Measurements from ENCODE around the gene TMEM145.

The TMEM145 gene

DNA sequence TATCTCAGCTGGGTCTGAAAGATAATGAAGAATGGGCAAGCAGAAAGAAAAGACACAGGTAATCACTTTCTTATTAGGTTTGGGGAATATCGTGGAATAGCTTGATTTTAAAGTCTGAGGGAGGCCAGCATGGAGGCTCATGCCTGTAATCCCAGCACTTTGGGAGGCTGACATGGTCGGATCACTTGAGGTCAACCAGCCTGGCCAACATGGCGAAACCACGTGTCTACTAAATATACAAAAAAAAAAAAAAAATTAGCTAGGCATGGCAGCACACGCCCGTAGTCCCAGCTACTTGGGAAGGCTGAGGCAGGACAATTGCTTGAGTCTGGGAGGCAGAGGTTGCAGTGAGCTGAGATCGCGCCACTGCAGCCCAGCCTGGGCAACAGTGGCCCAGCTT, 9.2 kb upstream of the TMEM145 start:
- DNase-seq (ENCODE audit: low read depth, low spot score), result no peak
- H3K4me3 ChIP-seq (ENCODE audit: low read length), result no peak overlapping the region

DNA sequence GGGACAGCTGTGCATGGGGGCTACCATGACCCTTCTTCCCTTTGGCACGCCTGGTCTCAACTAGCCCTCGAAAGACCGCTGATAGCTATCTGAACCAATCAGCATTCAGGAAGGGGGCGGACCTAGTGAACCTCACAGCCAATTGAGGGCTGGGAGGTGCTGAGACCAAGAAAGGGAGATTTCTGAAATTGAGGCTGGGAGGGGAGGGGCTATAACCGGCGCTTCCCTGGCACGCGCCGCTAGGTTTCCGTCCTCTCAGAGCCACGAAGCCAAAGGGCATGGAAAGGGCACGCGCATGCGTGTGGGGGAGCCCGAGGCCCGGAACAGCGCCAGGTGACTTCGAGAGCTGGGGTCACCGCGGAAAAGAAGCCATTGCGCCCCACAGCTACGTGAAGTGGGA, 6.5 kb upstream of the TMEM145 start:
- H3K4me3 ChIP-seq (ENCODE audit: low read length), result no peak overlapping the region
- no peak for DNase-seq (ENCODE audit: low read depth, low spot score)

DNA sequence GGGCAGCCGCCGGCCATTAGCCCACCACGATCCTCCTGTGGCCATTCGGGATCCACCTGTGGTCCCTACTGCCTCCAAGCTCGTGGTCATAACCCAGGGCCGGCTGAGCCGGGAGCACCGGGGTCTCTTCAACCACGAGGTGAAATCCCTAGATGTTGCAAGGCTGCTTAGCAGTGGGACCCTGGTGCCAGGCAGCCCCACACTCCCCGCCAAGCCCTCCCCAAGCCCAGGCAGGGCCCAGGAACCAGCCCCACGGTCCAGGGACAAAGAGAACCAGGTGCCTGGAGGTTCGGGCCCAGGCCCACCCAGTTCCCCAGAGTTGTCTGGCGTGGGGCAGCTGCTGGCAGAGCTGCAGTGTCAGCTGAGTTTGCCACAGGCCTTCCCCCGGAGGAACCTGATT, 3.4 kb upstream of the TMEM145 start:
- H3K4me3 ChIP-seq (ENCODE audit: low read length), result no peak overlapping the region
- no peak for DNase-seq (ENCODE audit: low read depth, low spot score)

DNA sequence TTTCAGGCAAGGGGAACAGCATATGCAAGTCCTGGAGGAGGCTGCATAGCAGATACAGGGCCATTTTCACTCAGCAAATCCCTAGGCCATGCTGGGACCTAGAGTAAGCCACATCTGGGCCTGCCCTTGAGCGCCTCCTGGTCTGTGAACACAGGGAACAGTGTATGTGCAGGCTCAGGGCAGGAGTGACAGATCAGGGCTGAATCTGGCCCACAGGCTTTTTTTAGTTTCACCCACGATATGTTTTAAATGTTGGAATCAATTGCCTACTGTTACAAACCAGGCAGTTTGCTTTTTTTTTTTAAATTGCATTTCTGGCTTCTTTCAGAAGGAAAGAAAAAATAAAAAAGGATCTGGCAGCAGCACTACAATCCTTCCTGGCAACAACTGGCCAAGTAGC, 1.5 kb upstream of the TMEM145 start:
- H3K4me3 ChIP-seq (ENCODE audit: low read length), result no peak overlapping the region
- no peak for DNase-seq (ENCODE audit: low read depth, low spot score)

DNA sequence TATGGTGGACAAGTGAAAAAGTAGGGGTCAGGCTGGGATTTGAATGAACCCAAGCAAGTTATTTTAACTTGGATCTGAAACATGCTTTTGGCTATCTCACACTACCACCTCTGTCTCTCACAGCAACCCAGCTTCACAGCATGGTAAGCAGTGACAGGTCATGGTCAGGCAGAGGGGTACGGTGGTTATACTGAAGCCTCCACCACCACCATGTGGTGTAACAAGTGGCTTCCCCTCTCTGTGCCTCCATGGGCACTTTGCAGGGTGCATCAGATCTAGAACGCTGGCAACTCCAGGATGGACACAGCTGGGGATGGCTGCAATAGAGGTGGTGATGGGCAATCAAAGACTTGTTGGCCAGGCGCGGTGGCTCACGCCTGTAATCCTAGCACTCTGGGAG, 739 bp upstream of the TMEM145 start:
- no peak overlapping the region for H3K4me3 ChIP-seq (ENCODE audit: low read length)
- DNase-seq (ENCODE audit: low read depth, low spot score), result no peak

DNA sequence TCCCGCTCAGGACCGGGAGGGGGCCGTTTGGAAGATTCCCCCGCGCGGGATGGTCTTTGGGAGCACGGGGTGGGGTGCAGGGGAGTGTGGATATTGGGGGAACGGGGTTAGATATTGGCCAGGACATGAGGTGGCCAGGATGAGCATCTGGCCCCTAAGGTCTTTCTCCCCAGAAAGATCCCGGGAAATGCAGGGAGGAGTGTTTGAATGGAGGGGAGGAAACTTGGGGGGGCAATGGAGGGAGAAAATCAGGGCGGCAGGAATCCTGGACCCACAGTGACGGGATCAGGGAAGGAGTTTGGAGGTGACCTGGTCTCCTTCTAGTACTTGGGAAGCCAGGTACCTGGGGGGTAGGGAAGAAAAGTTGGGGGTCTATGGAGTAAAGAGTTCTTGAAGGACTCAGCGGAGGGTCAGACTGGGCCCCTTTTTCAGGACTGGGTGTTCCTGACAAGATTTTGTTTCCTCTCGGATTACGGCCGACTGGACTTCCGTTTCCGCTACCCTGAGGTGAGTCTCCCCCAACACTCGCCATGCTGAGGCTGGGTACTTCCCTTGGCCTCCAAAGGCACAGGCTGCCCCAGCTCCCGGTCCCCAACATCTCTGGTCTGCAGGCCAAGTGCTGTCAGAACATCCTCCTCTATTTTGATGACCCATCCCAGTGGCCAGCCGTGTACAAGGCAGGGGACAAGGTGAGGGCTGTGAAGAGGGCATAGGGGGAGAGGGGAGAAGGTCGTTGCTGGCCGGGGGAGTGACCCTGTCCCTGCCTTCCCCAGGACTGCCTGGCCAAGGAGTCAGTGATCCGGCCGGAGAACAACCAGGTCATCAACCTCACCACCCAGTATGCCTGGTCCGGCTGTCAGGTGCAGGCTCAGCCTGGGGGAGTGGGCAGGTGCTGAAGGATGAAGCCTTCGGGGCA, 989 bp downstream of the TMEM145 start:
- H3K4me3 ChIP-seq (ENCODE audit: low read length), result peak overlapping the region; percentile 51; the same call in 1 of the 2 replicates
- no peak for DNase-seq (ENCODE audit: low read depth, low spot score)

DNA sequence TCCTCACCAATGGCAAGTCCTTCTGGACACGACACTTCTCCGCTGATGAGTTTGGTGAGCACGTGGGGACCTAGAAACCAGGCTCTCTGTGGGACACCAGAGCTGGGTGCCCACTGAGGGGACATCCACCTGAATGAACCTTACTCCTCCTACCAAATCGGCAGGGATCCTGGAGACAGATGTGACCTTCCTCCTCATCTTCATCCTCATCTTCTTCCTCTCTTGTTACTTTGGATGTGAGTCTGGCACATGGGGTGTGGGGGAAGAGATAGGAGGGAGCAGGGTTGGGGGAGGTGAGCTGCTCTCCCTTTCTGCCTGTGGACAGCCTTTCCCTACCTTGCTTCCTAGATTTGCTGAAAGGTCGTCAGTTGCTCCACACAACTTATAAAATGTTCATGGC, 1.9 kb downstream of the TMEM145 start:
- no peak for DNase-seq (ENCODE audit: low read depth, low spot score)
- no peak overlapping the region for H3K4me3 ChIP-seq (ENCODE audit: low read length)

DNA sequence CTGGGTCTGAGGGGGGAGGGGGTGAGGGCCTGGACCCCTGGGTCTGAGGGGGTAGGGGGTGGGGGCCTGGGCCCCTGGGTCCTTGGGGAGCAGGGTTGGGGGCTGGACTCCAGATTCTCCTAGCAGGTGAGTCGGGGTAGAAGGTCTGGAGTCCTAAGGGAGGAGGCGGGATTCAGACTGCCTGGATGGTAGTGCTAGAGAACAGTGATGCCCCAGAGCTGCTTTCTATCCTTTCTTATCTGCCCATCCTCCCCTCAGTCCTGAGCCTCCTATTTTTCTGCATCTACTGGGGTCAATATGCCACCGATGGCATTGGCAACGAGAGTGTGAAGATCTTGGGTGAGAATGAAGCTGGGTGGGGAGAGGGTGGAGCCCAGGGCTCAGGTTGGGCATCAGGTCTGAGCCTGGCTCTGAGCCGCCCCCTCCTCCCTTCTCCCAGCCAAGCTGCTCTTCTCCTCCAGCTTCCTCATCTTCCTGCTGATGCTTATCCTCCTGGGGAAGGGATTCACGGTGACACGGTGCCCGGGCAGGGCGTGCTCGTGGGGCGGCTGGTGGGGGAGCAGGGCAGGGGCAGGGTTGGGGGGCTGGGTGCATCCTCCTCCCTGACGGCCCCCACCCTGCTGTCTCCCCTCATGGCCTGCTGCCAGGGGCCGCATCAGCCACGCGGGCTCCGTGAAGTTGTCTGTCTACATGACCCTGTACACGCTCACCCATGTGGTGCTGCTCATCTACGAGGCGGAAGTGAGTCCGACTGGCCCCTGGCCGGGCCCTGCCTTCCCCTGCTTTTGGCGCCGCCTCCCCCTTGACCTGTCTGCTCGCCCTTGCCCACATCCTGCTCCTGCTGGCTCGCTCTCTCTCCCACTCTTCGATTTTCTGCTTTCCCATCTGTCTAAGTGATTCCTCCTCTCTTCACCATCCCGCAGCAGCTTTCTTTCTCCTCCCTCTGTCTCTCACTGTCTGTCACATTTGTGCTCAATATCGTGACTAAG, 3.4 kb downstream of the TMEM145 start:
- no peak for DNase-seq (ENCODE audit: low read depth, low spot score)
- no peak overlapping the region for H3K4me3 ChIP-seq (ENCODE audit: low read length)

DNA sequence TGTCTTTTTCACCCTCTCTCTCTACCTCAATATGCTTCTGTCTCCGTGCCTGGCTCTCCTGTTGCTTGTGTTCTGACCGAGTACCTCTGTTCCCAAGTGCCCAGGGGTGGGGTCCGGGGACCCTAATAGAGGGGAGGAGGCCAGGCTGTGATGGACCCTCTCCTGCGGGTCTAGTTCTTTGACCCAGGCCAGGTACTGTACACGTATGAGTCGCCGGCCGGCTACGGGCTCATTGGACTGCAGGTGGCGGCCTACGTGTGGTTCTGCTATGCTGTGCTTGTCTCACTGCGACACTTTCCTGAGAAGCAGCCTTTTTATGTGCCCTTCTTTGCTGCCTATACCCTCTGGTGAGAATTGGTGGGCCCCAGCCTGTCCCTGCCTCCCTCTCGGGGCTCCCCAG, 4.4 kb downstream of the TMEM145 start:
- no peak for DNase-seq (ENCODE audit: low read depth, low spot score)
- H3K4me3 ChIP-seq (ENCODE audit: low read length), result no peak overlapping the region

DNA sequence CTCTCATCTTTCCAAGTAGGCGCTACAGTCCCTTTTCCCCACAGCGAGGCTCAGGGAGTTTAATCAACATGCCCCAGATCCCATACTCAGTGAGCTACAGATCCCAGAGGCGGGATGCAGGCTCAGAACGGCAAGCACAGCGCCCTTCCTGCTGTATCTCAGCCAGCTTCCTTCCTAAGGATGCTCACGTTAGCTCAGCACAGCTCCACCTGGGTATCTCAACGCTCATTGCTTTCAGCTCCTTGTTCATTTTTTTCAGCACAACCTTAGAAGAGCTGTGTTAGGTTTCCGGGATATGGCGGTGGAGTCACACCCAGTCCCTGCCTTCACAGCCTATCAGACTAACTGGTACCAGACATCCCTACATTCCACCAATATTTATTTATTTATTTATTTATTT, 9.2 kb downstream of the TMEM145 start:
- no peak for DNase-seq (ENCODE audit: low read depth, low spot score)

DNA sequence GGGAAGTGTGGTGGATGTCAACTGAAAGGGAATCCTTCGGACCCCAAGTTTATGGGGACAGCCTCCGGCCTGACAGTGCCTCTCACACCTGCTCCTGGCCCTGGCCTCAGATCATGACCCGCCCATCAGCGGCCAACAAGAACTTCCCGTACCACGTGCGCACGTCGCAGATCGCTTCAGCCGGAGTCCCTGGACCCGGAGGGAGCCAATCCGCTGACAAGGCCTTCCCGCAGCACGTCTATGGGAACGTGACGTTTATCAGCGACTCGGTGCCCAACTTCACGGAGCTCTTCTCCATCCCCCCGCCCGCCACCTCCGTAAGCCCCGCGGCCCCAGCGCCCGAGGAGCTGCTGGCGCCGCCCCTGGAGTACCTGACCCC, 10.4 kb downstream of the TMEM145 start:
- DNase-seq (ENCODE audit: low read depth, low spot score), result no peak
- no peak overlapping the region for H3K4me3 ChIP-seq (ENCODE audit: low read length)

More for the DNA sequence above, 9.2 kb downstream of the TMEM145 start:
- no peak overlapping the region for H3K4me3 ChIP-seq (ENCODE audit: low read length)

DNA sequence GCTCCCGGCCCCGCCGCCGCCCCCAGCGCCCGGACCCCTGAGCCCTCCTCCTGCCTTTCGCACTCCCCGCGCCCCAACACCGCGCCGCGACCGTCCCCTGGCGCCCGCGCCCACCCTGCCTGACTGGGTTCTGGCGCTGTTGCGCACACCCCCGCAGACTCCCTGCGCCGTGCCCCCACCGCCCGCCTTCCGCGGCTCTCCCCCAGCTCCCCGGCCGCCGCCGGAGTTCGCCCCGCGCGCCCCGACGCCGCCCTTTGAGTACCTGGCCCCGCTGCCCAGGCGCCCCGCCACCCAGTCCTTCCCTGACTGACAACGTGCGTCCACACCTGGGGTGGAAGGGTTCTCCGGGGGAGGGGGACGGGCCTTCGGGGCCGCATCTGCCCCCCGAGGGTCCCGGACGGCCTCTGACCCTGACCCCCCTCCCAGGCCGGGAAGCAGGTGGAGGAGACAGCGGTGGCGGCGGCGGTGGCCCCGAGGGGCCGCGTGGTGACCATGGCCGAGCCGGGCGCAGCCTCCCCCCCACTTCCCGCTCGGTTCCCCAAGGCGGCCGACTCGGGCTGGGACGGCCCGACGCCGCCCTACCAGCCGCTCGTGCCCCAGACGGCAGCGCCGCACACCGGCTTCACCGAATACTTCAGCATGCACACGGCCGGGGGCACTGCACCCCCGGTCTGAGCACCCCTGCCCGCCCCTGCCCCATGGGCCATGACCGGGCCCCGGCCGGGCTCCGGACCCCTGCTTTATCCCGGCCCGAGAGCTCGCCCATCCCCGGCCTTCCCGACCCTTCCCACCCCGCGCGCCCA, 10.9 kb downstream of the TMEM145 start:
- DNase-seq (ENCODE audit: low read depth, low spot score), result no peak
- H3K4me3 ChIP-seq (ENCODE audit: low read length), result no peak overlapping the region

DNA sequence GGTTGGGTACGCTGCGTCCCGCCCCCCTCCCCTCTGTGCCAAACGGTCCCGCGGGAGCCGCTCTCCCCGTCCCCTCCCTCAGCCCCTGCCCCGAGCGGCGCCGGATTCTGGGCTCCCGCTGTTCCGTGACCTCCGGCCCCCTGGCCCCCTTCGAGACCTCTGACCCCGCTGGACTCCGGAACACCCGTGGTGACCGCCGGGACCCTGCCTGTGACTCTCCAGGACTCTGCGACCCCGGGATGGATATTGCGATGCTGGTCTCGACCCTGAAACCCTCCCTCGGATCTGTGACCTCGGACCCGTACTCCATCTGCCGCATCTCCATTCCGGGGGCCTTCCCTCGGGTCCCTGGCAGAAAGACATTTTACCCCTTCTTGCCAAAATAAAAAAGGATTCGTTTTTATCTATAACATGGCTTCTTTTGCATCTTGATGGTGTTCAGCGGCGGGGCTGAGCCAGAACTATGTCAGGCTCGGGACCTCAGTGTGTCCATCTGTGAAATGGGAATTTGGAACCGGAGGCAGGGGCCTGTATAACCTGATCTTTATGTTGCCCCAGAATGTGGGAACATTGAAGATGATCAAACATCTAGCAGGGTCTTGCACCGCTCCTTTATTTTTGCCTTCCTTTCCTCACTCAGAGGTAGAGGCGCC, 11.7 kb downstream of the TMEM145 start:
- peak overlapping the region; percentile 88 for H3K4me3 ChIP-seq (ENCODE audit: low read length)
- no peak for DNase-seq (ENCODE audit: low read depth, low spot score)

DNA sequence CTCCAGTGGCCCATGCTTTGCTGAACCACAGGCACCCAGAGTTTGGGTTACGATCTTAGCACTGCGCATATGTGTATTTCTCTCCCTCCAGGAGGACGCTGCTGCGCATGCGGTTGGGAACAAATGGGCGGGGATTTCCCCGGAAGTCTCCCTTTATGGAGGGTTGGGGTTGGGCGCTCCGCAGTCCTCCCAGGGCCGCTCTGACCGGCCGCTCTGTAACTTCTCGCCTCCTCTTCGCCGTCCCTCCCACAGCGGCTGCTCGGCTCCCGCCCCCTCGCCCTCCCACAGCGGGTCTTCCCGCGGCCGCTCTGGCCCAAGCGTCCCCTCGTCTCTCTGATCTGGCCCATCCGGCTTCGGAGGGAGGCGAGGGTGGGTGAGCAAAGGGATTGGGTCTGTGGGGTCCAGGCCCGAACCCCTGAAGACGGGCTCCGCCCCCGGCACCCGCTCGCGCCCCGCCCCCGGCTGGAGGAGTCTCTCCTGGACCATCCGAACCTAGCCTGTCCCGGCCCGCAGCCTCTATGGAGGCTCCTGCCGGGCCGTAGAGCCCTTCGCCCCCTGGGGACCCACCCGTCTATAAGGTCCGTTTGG, 12.3 kb downstream of the TMEM145 start, which contains the start of gene MEGF8:
Gene MEGF8, plus strand, starts transcription at position 328 of the 588 bp plus-strand sequence. CDS start 609 bp downstream, outside the sequence.
- DNase-seq (ENCODE audit: low read depth, low spot score), result peak; percentile 99
- H3K4me3 ChIP-seq (ENCODE audit: low read length), result peak within 1 kb of the TSS; percentile 88

DNA sequence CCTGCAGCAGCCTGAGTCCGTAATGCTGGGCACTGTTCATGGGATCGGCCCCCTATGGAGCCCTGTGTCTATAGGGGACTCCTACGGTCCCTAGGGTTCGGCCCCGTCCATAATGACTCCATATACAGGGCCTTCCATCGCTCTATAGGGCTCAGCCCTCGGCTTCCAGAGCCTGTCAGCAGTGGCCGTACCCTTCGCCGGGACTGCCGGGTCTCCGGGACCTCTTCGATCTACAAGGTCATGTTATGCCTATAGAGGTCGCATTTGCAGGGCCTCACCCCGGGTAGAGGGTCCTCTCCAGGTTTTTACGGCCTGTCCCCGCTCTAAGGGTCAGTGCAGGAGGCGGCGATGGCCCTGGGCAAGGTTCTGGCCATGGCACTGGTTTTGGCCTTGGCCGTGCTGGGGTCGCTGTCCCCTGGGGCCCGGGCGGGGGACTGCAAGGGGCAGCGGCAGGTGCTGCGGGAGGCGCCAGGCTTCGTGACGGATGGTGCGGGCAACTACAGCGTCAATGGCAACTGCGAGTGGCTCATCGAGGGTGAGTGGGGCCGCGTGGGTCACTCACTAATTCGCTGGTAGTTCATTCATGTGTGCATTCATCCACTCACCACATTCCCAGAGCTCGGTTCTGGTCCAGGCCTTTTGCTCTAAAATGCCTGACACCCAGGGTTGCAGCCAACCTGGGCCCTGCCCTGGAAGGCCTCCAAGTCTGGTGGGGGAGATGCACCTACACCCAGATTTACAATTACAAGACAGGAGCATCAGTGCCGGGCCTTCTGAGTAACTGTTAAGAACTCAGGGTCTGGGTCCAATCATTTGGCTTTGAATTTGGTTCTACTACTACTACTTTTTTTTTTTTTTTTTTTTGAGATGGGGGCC, 13.0 kb downstream of the TMEM145 start:
- peak overlapping the region; percentile 88 for H3K4me3 ChIP-seq (ENCODE audit: low read length)
- no peak for DNase-seq (ENCODE audit: low read depth, low spot score)

DNA sequence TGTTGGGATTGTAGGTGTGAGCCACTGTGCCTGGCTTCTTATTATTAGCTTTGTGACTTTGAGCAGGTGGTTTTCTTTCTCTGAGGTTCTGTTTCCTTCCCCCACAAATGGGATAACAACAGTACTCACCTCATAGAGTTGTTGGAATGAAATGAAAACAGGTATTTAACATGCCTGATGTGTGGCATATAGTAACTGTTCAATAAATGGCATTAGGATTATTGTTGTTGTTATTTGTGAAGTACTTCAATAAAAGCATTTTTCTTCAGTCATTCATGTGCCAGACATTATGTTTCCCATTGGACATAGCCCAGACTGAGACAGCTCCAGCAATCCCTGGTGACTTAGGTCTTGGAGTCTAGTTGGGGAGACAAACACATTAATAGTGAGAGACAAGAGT, 13.9 kb downstream of the TMEM145 start:
- no peak overlapping the region for H3K4me3 ChIP-seq (ENCODE audit: low read length)
- no peak for DNase-seq (ENCODE audit: low read depth, low spot score)

DNA sequence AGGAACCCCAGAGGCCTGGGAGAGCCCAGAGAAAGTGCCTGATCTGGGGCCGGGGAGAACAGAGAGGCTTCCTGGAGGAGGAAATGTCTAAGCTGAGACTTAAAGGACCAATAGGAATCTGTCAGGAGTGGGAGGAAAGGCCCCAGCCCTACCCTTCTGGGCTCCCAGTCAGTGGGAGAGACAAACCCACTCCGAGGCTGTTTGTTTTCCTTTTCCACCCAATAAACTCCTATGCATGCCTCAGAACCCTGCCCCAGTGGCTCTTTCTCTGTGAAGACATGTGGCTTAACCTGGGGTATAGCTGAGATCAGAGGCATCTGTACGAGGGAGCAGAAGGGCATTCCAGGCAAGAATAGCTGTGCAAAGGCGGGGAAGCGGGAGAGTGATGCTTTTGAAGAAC, 14.3 kb downstream of the TMEM145 start:
- DNase-seq (ENCODE audit: low read depth, low spot score), result no peak

More for the DNA sequence above, 14.3 kb downstream of the TMEM145 start:
- H3K4me3 ChIP-seq (ENCODE audit: low read length), result no peak overlapping the region

Measured in Jurkat, Clone E6-1 (cell line).